K562 (cell line): Measurements from ENCODE around the gene PSMA7. TPM values are rescaled to one million over a fixed set of nuclear protein-coding genes. Genes with fewer than 3 reads are reported as not detected.

Experiments used
- ATAC-seq: fragments of 200-7000 bp; cut with Tn5 transposase; 3 replicates; pipeline ENCODE4 v1.9.1; 2020; ENCODE audit warnings: moderate library complexity
- BruUV-seq: library from RNA; stranded (reverse); fragments of 400-500 nt; replicated peaks from 2 replicates; lab custom pipeline; 2021; lab: Mats Ljungman, UMichigan
- CTCF ChIA-PET: fragments of 300-600 bp; formaldehyde crosslinking; extraction: SDS; loops from one replicate; lab custom pipeline; 2021; ENCODE audit warnings: low intra/inter-chr PET ratio; lab: Yijun Ruan, JAX
- POLR2A ChIA-PET: fragments of 300-600, 350-650 bp; sonication (Branson Sonifier 250); formaldehyde crosslinking; extraction: SDS; loops from one replicate; lab custom pipeline; 2021; ENCODE audit warnings: antibody characterized with exemption, inconsistent platforms; lab: Yijun Ruan, JAX
- DNase-seq, 4 experiments: peaks; one replicate each; pipeline versions ENCODE4 v3.0.0 to v3.0.0-alpha.2; 2011 to 2018; ENCODE audit warnings: low spot score in 3 of 4, mixed read lengths in 3 of 4; ENCODE audit errors: extremely low read depth in 1 of 4
- FAIRE-seq: peaks from 2 replicates; lab custom pipeline; 2011; peaks lifted over from hg19 to GRCh38; lab: Jason Lieb, UNC
- H2AFZ ChIP-seq: 2 replicates; pipeline ENCODE4 v1.6.0; 2011; ENCODE audit warnings: low read depth, low read length, control low read depth, inconsistent platforms
- H3K27ac ChIP-seq: fragments of 200-600 bp; 3 replicates; pipeline ENCODE4 v1.8.0; 2011; ENCODE audit warnings: low read depth, mild to moderate bottlenecking, control low read depth, inconsistent platforms, low read length, moderate library complexity, mixed read lengths; ENCODE audit errors: extremely low read depth
- H3K27me3 ChIP-seq, 2 experiments: fragments of 300-600 bp in 1 of 2; 2 replicates in 1 of 2; 3 replicates in 1 of 2; pipeline versions ENCODE4 v1.6.0 to v1.8.0; 2011; ENCODE audit warnings: inconsistent platforms in 2 of 2, low read length in 2 of 2, mild to moderate bottlenecking in 1 of 2, mixed read lengths in 1 of 2, moderate library complexity in 1 of 2; ENCODE audit not compliant: control insufficient read depth in 2 of 2, insufficient read depth in 2 of 2
- H3K36me3 ChIP-seq: fragments of 300-600 bp; 3 replicates; pipeline ENCODE4 v1.8.0; 2011; ENCODE audit warnings: mild to moderate bottlenecking, low read length, inconsistent platforms; ENCODE audit not compliant: control insufficient read depth, insufficient read depth
- H3K4me1 ChIP-seq, 2 experiments: fragments of 200-600 bp in 1 of 2; replicated peaks in 1 of 2; 2 replicates in 1 of 2; 3 replicates in 1 of 2; pipeline versions ENCODE4 v1.5.1 to v1.8.0; 2011; ENCODE audit warnings: inconsistent platforms in 2 of 2, low read length in 2 of 2, mild to moderate bottlenecking in 1 of 2, mixed read lengths in 1 of 2, moderate library complexity in 1 of 2; ENCODE audit not compliant: control insufficient read depth in 2 of 2, insufficient read depth in 2 of 2
- H3K4me2 ChIP-seq: 2 replicates; pipeline ENCODE4 v1.6.1; 2011; ENCODE audit warnings: low read length, control low read depth, inconsistent platforms, mixed read lengths; ENCODE audit not compliant: insufficient read depth
- H3K4me3 ChIP-seq: fragments of 200-600 bp; sonication (generic), shearing (Covaris generic); 2 replicates; pipeline ENCODE4 v1.5.1; 2016; ENCODE audit warnings: control low read depth, inconsistent platforms
- H3K79me2 ChIP-seq: fragments of 200-600 bp; 3 replicates; pipeline ENCODE4 v1.8.0; 2011; ENCODE audit warnings: low read length, inconsistent platforms; ENCODE audit not compliant: control insufficient read depth, insufficient read depth
- H3K9ac ChIP-seq, 2 experiments: 2 replicates each; pipeline versions ENCODE4 v1.6.0 to v1.6.1; 2011; ENCODE audit warnings: low read depth in 2 of 2, low read length in 2 of 2, control low read depth in 1 of 2, inconsistent platforms in 1 of 2, mild to moderate bottlenecking in 1 of 2, mixed read lengths in 1 of 2; ENCODE audit not compliant: insufficient read depth in 1 of 2
- H3K9me1 ChIP-seq: one replicate; pipeline ENCODE4 v1.6.0; 2011; ENCODE audit warnings: inconsistent platforms, mild to moderate bottlenecking, low read length, moderate library complexity; ENCODE audit not compliant: control insufficient read depth, insufficient read depth
- H3K9me3 ChIP-seq: replicated peaks from 2 replicates; pipeline ENCODE4 v1.5.1; 2011; ENCODE audit warnings: low read depth, low read length, inconsistent platforms; ENCODE audit not compliant: control insufficient read depth, insufficient read depth
- H4K20me1 ChIP-seq: replicated peaks from 2 replicates; pipeline ENCODE4 v1.6.1; 2011; ENCODE audit warnings: low read length, inconsistent platforms, mixed read lengths; ENCODE audit not compliant: control insufficient read depth, insufficient read depth
- ADNP ChIP-seq: fragments of 200-800 bp; sonication (Bioruptor generic); IDR thresholded peaks from 2 replicates; pipeline ENCODE4 v1.6.1; 2016; ENCODE audit warnings: missing genetic modification characterization, missing compliant biosample characterization
- BRF1 ChIP-seq: IDR thresholded peaks from 3 replicates; pipeline ENCODE4 v1.6.1; 2011; ENCODE audit warnings: borderline replicate concordance, mild to moderate bottlenecking; ENCODE audit not compliant: insufficient read length; ENCODE audit errors: extremely low read depth
- DACH1 ChIP-seq: fragments of 450-650 bp; IDR thresholded peaks from 2 replicates; pipeline ENCODE4 v1.6.1; 2018; ENCODE audit not compliant: partially characterized antibody
- EGR1 ChIP-seq: fragments of 450-650 bp; conservative IDR thresholded peaks from 2 replicates; pipeline ENCODE4 v1.6.1; 2017; ENCODE audit warnings: mild to moderate bottlenecking
- RB1 ChIP-seq: fragments of 450-650 bp; IDR thresholded peaks from 2 replicates; pipeline ENCODE4 v1.6.1; 2017; ENCODE audit warnings: low read depth, mild to moderate bottlenecking
- RBM22 ChIP-seq: fragments of 200-400 bp; formaldehyde crosslinking; IDR thresholded peaks from 2 replicates; pipeline ENCODE4 v1.6.1; 2018; ENCODE audit warnings: low read length, low read depth; ENCODE audit not compliant: poor library complexity, severe bottlenecking
- SMC3 ChIP-seq: conservative IDR thresholded peaks from 2 replicates; pipeline ENCODE4 v1.6.1; 2011; ENCODE audit warnings: low read depth, low read length, improper control_type of control experiment; ENCODE audit not compliant: insufficient read depth
- TCF7L2 ChIP-seq: fragments of 150-350 bp; IDR thresholded peaks from 2 replicates; pipeline ENCODE4 v1.6.1; 2016; ENCODE audit warnings: low read depth, mild to moderate bottlenecking, low read length, moderate library complexity
- XRCC5 ChIP-seq: fragments of 200-400 bp; formaldehyde crosslinking; IDR thresholded peaks from 2 replicates; pipeline ENCODE4 v1.6.1; 2017; ENCODE audit warnings: low read depth, mild to moderate bottlenecking, low read length
- ZC3H4 ChIP-seq: sonication (generic); formaldehyde crosslinking; IDR thresholded peaks from 2 replicates; pipeline ENCODE4 v1.9.0; 2021; ENCODE audit warnings: missing genetic modification reagents, borderline replicate concordance
- ZNF717 ChIP-seq: fragments of 250-450 bp; sonication (Bioruptor Pico); IDR thresholded peaks from 2 replicates; pipeline ENCODE4 v1.5.0; 2021
- WGBS: fragments of 100-300 bp; shearing (Covaris generic); methylation state at CpG from one replicate; pipeline ENCODE4 v1.1.6; 2016; ENCODE audit warnings: low coverage, mixed read lengths; ENCODE audit not compliant: insufficient coverage; ENCODE audit errors: missing lambda C conversion rate; 5-methylcytosine and 5-hydroxymethylcytosine counted together
- in situ Hi-C: fragments of 300-500 bp; cut with MboI; formaldehyde crosslinking; loops from 4 replicates; pipeline ENCODE4 v1.15.0; 2018; ENCODE audit warnings: inconsistent platforms, mixed read lengths
- intact Hi-C: fragments of 100-400 bp; cut with micrococcal nuclease; formaldehyde crosslinking; loops from 2 replicates; pipeline ENCODE4 v1.14.2; 2022
- polyA plus RNA-seq, 8 experiments: library from polyadenylated mRNA; depleted of rRNA in 4 of 8; stranded (reverse) in 5 of 8; unstranded in 3 of 8; fragments of >200 nt; fragmentation: Nextera tagmentation in 2 of 8; fragmentation: Illumina TruSeq in 1 of 8; extraction: Ambion mirVana in 2 of 8; extraction: Trizol in 1 of 8; gene quantifications; 2 replicates each; pipeline versions ENCODE4 v1.2.1 to v1.2.3, GENCODE V29; 2011 to 2014; ENCODE audit warnings: inconsistent platforms in 1 of 8, missing spikeins in 1 of 8
- total RNA-seq, 7 experiments: library from RNA; depleted of rRNA in 6 of 7; stranded (reverse); fragments of >200 nt in 6 of 7; fragmentation: Illumina TruSeq in 2 of 7; extraction: Trizol in 2 of 7; gene quantifications; 2 replicates each; pipeline versions ENCODE4 v1.2.1 to v1.2.3, GENCODE V29; 2011 to 2021; ENCODE audit warnings: low replicate concordance in 1 of 7
- TF ChIP-seq, protein P1 (sequence below): sonication (generic); formaldehyde crosslinking; IDR thresholded peaks from 2 replicates; pipeline ENCODE4 v1.8.0; 2022; ENCODE audit warnings: missing genetic modification reagents, mild to moderate bottlenecking, moderate library complexity, borderline replicate concordance
- TF ChIP-seq, protein P2 (sequence below), 3 experiments: IDR thresholded peaks in 2 of 3; conservative IDR thresholded peaks in 1 of 3; 2 replicates each; pipeline ENCODE4 v1.5.1; 2011 to 2012; ENCODE audit warnings: low read length in 3 of 3, mild to moderate bottlenecking in 3 of 3, control low read depth in 2 of 3, improper control_type of control experiment in 1 of 3, inconsistent platforms in 1 of 3, low read depth in 1 of 3, mixed read lengths in 1 of 3, moderate library complexity in 1 of 3; ENCODE audit not compliant: insufficient read depth in 2 of 3

PSMA7 gene
- total and polyA plus RNA-seq, 9 of the 15 experiments (the other 6 are each of a cell fraction or from before 2014, with no cell fraction given), result 257 to 510 (median 393) TPM

DNA sequence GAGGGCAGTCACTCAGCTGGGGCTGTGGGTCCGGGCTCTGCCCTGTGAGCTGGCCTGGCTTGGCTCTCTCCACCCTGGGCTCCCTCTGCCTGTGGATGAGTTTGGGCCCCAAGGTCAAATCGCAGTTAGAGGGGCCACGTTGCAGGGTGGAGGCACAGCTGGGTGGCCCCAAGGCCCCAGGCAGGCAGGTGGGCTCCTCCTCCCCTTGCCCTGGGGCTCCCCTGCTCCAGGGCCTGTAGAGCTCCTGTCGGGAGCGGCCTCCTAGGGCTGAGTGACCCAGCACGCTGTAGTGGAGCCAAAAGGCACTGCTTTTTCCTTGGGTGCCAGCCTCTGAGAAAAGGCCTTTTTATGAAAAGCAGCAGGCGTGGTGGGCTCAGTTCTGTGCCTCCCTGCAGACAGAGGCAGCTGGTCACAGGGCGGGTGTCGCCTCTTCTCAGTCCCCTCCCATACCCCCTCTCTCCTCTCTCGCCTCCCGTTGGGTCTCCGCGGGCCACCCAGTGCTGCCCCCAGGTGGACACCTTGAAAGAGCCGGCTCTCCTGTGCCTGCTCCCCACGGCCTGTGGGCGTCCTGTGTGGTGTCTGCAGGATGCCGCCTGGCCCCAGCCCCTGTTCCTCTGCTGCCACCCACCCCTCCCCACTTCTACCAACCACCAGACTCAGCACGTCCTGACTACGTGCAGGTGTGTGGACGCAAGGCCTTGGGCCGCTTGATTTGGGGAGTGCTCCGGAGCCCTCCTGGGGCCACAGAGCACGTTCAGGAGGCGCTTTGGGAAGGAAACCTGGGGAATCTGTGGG lies 13.6 kb upstream of the PSMA7 start:
- ChIA-PET CTCF (interaction anchor here (0.7 to 3.3 kb wide), 3 partner anchors 24 to 148 kb away, joined by 3 to 12 read pairs (median 3); no protein-coding TSS in a partner anchor), POLR2A (interaction anchor here (0.6 to 0.7 kb wide), 2 partner anchors 18 to 90 kb away, joined by 3 read pairs; no protein-coding TSS in a partner anchor)
- Histone ChIP-seq H3K4me2 (no peak overlapping the region), H3K4me1 (peaks cover 2 to 44% of the 10 kb centered on the region in 2 experiments; a peak in 3 of 5 replicates), H3K4me3 (no peak overlapping the region), H3K9me1 (peaks cover 5% of the 10 kb centered on the region), H3K79me2 (peaks cover 74% of the 10 kb centered on the region), H3K36me3 (peaks cover 93% of the 10 kb centered on the region; the same call in 2 of the 3 replicates), H3K27me3 (no peaks in the 10 kb centered on the region), H3K9ac (peak overlapping the region in 1 of 2 experiments; percentile 73; a peak in 2 of 4 replicates), H3K9me3 (no peaks in the 10 kb centered on the region), H3K27ac (peak overlapping the region; percentile 24; the same call in 1 of the 3 replicates), H2AFZ (no peak overlapping the region), H4K20me1 (peaks cover 18% of the 10 kb centered on the region)
- in situ Hi-C loops (no loop called here), intact Hi-C loops (loop anchor here (5.0 kb wide), 1 partner anchor 144 kb away; no protein-coding TSS in a partner anchor)
- ATAC-seq (peak; percentile 99), DNase-seq (peak; percentile 75 to 84 (median 80)), FAIRE-seq (peak; percentile 59)
- WGBS, result 58% methylated on average over 20 of the region's 24 CpGs
- BruUV-seq, result no TSS peak
- TF ChIP-seq ADNP (tag) (no peak), ZC3H4 (no peak), ZNF717 (no peak), SMC3 (peak; percentile 70), BRF1 (no peak), XRCC5 (no peak), TCF7L2 (no peak), RBM22 (no peak), DACH1 (no peak), RB1 (0 out of 2 replicates have a peak, but pooled peaks have one; percentile 26), EGR1 (0 out of 2 replicates have a peak, but pooled peaks have one; percentile 39)
- TF ChIP-seq, protein P1, sequence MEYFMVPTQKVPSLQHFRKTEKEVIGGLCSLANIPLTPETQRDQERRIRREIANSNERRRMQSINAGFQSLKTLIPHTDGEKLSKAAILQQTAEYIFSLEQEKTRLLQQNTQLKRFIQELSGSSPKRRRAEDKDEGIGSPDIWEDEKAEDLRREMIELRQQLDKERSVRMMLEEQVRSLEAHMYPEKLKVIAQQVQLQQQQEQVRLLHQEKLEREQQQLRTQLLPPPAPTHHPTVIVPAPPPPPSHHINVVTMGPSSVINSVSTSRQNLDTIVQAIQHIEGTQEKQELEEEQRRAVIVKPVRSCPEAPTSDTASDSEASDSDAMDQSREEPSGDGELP (CRISPR knock-in tag), result 0 out of 2 replicates have a peak, but pooled peaks have one; percentile 29
- TF ChIP-seq, protein P2, sequence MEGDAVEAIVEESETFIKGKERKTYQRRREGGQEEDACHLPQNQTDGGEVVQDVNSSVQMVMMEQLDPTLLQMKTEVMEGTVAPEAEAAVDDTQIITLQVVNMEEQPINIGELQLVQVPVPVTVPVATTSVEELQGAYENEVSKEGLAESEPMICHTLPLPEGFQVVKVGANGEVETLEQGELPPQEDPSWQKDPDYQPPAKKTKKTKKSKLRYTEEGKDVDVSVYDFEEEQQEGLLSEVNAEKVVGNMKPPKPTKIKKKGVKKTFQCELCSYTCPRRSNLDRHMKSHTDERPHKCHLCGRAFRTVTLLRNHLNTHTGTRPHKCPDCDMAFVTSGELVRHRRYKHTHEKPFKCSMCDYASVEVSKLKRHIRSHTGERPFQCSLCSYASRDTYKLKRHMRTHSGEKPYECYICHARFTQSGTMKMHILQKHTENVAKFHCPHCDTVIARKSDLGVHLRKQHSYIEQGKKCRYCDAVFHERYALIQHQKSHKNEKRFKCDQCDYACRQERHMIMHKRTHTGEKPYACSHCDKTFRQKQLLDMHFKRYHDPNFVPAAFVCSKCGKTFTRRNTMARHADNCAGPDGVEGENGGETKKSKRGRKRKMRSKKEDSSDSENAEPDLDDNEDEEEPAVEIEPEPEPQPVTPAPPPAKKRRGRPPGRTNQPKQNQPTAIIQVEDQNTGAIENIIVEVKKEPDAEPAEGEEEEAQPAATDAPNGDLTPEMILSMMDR (IDR thresholded peaks at IDR 0.05 in 2 of 3, conservative IDR thresholded peaks at IDR 0.05 in 1 of 3; ENCODE audit: insufficient read depth in 2 of 3, low read depth in 1 of 3, low read length in 3 of 3), result peak; percentile 78 to 95 (median 83)
